Activated CD8-positive, alpha-beta memory T cell treated with anti-CD3 and anti-CD28 coated beads, Interleukin-2, amount 10 ng/mL, durations not matched to agents 7 days and 5 days (primary cell): Measurements from ENCODE around the gene CACNA2D1. TPM values are rescaled to one million over a fixed set of nuclear protein-coding genes. Genes with fewer than 3 reads are reported as not detected.

Experiments used
- ATAC-seq: fragments of 150-1000 bp; cut with Tn5 transposase; one replicate; pipeline ENCODE4 v1.10.0; 2021; ENCODE audit warnings: moderate library complexity
- CTCF ChIA-PET: fragments of 350-600 bp; sonication (Branson Sonifier 250); formaldehyde crosslinking; loops from one replicate; lab custom pipeline; 2021; ENCODE audit warnings: antibody characterized with exemption; lab: Charles Lee
- DNase-seq: peaks from one replicate; pipeline ENCODE4 v3.0.0-alpha.2; 2020
- H3K27ac Mint-ChIP-seq: one replicate; pipeline ENCODE4 v1.8.0; 2021; ENCODE audit warnings: mild to moderate bottlenecking, mixed read lengths
- H3K27me3 Mint-ChIP-seq: one replicate; pipeline ENCODE4 v1.8.0; 2021; ENCODE audit warnings: mixed read lengths
- H3K36me3 Mint-ChIP-seq: one replicate; pipeline ENCODE4 v1.8.0; 2021; ENCODE audit warnings: mild to moderate bottlenecking, mixed read lengths
- H3K4me1 Mint-ChIP-seq: one replicate; pipeline ENCODE4 v1.8.0; 2021; ENCODE audit warnings: mixed read lengths
- H3K4me3 Mint-ChIP-seq: one replicate; pipeline ENCODE4 v1.8.0; 2021; ENCODE audit warnings: mild to moderate bottlenecking, moderate library complexity, mixed read lengths
- H3K9me3 Mint-ChIP-seq: one replicate; pipeline ENCODE4 v1.8.0; 2022; ENCODE audit warnings: low read depth, mixed read lengths
- total RNA-seq, 2 experiments: library from RNA; stranded (reverse); gene quantifications; one replicate each; pipeline ENCODE4 v1.2.3, GENCODE V29; 2021

Gene CACNA2D1
- total RNA-seq, 2 experiments from 2014 or later = 0.28 TPM; not detected in 1

DNA sequence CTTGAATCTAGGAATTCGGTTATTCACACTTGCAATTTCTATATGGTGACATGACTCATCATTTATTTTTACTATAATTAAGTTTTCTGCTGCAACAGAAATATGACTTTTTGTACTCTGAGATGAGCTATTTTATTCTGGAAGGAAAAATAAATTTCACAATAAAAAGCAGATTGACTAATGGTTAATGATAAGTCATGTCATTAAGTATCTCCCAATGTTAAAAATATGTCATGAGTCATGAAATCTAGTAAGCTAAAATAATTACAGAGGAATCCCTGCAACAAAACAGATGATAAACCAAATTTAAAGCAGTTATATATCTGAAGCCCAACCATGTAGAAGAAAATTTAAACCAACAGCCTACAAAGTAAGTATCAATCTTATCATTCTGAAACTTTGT, 149.2 kb downstream of the CACNA2D1 start:
- Mint-ChIP-seq H3K4me1 (no peaks in the 10 kb centered on the region), H3K4me3 (no peak overlapping the region), H3K27ac (no peak overlapping the region), H3K27me3 (no peaks in the 10 kb centered on the region), H3K36me3 (no peaks in the 10 kb centered on the region), H3K9me3 (no peaks in the 10 kb centered on the region)
- CTCF ChIA-PET = no interaction called here
- ATAC-seq = no peak
- no peak for DNase-seq

DNA sequence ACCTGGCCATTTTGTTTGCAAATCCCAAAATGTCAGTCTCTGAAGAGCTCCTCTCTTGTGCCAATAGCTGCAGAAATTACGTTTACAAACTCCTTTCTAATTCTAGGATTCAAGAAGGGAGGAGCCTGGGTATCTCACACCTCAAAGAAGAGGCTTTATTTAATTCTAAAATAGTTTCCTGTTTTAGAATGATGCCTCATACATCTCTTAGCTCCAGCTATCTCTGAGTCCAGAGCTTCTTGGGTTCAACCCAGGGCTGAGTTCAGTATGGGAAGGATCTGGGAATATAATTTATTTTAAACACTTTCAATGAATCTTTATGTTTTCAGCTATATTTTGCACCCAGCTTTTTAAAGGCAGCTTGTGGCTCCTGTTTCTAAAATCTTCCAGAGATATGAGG, 150.1 kb downstream of the CACNA2D1 start:
- Mint-ChIP-seq H3K27me3 (no peaks in the 10 kb centered on the region), H3K4me3 (no peak overlapping the region), H3K36me3 (no peaks in the 10 kb centered on the region), H3K4me1 (no peaks in the 10 kb centered on the region), H3K27ac (no peak overlapping the region), H3K9me3 (no peaks in the 10 kb centered on the region)
- DNase-seq = no peak
- ATAC-seq = no peak
- CTCF ChIA-PET = no interaction called here

- CTCF ChIA-PET = no interaction called here
- no peak overlapping the region for H3K4me3 Mint-ChIP-seq
- DNase-seq = no peak
- H3K36me3 Mint-ChIP-seq = no peaks in the 10 kb centered on the region
- H3K4me1 Mint-ChIP-seq = no peaks in the 10 kb centered on the region
- H3K27me3 Mint-ChIP-seq = no peaks in the 10 kb centered on the region
- no peak for ATAC-seq
- H3K27ac Mint-ChIP-seq = no peak overlapping the region
- no peaks in the 10 kb centered on the region for H3K9me3 Mint-ChIP-seq
These were observed 151.6 kb downstream of the CACNA2D1 start for GRCh38 chr7:82291931-82292330.

GRCh38 chr7:82289889-82290288, 153.7 kb downstream of the CACNA2D1 start:
- DNase-seq = no peak
- Mint-ChIP-seq H3K4me1 (no peaks in the 10 kb centered on the region), H3K4me3 (no peak overlapping the region), H3K36me3 (no peaks in the 10 kb centered on the region), H3K27ac (no peak overlapping the region), H3K9me3 (no peaks in the 10 kb centered on the region), H3K27me3 (no peaks in the 10 kb centered on the region)
- CTCF ChIA-PET = no interaction called here
- ATAC-seq = no peak

DNA sequence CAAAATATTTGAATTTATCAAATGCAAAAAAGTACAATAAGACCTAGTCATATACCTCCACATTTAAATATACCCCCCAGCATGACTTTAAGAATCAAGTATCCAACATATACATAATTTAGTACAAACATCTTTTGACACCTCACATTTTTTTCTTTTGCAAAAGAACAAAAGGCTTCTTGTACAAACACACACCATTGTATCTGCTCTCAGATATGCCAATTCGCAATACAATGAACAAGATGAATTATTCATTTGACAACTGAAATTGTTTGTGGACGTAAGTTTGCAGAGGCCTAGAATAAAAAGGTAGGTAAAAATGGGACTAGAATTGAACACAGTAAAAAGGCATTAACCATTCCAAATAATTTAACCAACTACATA, 154.4 kb downstream of the CACNA2D1 start:
- H3K9me3 Mint-ChIP-seq = no peaks in the 10 kb centered on the region
- DNase-seq (no peak), ATAC-seq (no peak)
- H3K27me3 Mint-ChIP-seq = no peaks in the 10 kb centered on the region
- H3K36me3 Mint-ChIP-seq = no peaks in the 10 kb centered on the region
- no peaks in the 10 kb centered on the region for H3K4me1 Mint-ChIP-seq
- H3K27ac Mint-ChIP-seq = no peak overlapping the region
- H3K4me3 Mint-ChIP-seq = no peak overlapping the region
- CTCF ChIA-PET = no interaction called here

GRCh38 chr7:82286798-82287140, 156.8 kb downstream of the CACNA2D1 start:
- CTCF ChIA-PET = no interaction called here
- no peaks in the 10 kb centered on the region for H3K27me3 Mint-ChIP-seq
- H3K4me3 Mint-ChIP-seq = no peak overlapping the region
- no peaks in the 10 kb centered on the region for H3K4me1 Mint-ChIP-seq
- no peaks in the 10 kb centered on the region for H3K36me3 Mint-ChIP-seq
- DNase-seq = no peak
- no peak overlapping the region for H3K27ac Mint-ChIP-seq
- no peaks in the 10 kb centered on the region for H3K9me3 Mint-ChIP-seq
- ATAC-seq = no peak

GRCh38 chr7:82286096-82286797, 157.3 kb downstream of the CACNA2D1 start:
- no peak for ATAC-seq
- Mint-ChIP-seq H3K27ac (no peak overlapping the region), H3K4me1 (no peaks in the 10 kb centered on the region), H3K36me3 (no peaks in the 10 kb centered on the region), H3K9me3 (no peaks in the 10 kb centered on the region), H3K4me3 (no peak overlapping the region), H3K27me3 (no peaks in the 10 kb centered on the region)
- DNase-seq = no peak
- CTCF ChIA-PET = no interaction called here

GRCh38 chr7:82284936-82285519, 158.5 kb downstream of the CACNA2D1 start:
- no peaks in the 10 kb centered on the region for H3K4me1 Mint-ChIP-seq
- CTCF ChIA-PET = no interaction called here
- H3K9me3 Mint-ChIP-seq = no peaks in the 10 kb centered on the region
- H3K36me3 Mint-ChIP-seq = no peaks in the 10 kb centered on the region
- H3K27ac Mint-ChIP-seq = no peak overlapping the region
- no peak for DNase-seq
- no peak for ATAC-seq
- no peaks in the 10 kb centered on the region for H3K27me3 Mint-ChIP-seq
- H3K4me3 Mint-ChIP-seq = no peak overlapping the region

DNA sequence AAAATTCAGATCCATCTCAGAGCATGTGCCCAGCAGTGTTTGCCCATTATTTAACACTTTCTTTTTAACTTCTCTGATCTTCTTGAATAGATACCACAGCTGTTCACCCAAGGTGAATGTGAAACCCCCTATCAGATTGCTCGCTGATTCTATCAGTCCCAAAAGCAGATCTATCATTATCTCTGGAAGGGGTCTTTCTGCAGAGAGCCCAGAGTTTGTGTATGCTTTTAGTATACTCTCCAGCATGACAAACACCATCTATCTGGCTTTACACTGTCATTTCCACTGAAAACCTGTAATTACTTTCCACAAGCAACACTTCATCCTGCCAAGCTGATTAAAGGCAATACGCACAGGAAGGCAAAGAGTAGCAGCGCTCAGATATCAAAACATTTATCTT, 168.2 kb downstream of the CACNA2D1 start:
- Mint-ChIP-seq H3K4me1 (no peaks in the 10 kb centered on the region), H3K4me3 (no peak overlapping the region), H3K27me3 (no peaks in the 10 kb centered on the region), H3K36me3 (no peaks in the 10 kb centered on the region), H3K9me3 (peaks cover 2% of the 10 kb centered on the region), H3K27ac (no peak overlapping the region)
- DNase-seq = no peak
- CTCF ChIA-PET = no interaction called here
- no peak for ATAC-seq

DNA sequence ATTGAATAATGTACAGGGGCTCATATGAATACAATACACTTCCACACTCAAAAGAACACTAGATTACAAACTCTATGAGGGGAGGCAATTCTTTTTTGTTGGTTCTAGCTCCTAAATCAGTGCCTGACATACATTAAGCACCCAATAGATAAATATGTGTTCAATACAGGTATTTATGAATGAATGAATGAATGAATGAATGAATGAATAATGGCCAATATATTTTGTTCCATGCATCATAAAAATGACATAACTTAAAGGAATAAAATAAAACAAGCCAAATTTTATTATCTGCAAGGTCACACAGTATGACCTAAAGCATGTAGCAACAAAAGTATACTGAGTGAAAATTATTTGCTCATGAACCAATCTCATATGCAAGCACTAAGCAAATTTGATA, 168.9 kb downstream of the CACNA2D1 start:
- Mint-ChIP-seq H3K27ac (no peak overlapping the region), H3K4me1 (no peaks in the 10 kb centered on the region), H3K4me3 (no peak overlapping the region), H3K27me3 (no peaks in the 10 kb centered on the region), H3K9me3 (peaks cover 2% of the 10 kb centered on the region), H3K36me3 (no peaks in the 10 kb centered on the region)
- CTCF ChIA-PET = no interaction called here
- DNase-seq (no peak), ATAC-seq (no peak)

GRCh38 chr7:82273886-82274285, 169.7 kb downstream of the CACNA2D1 start:
- H3K9me3 Mint-ChIP-seq = peaks cover 2% of the 10 kb centered on the region
- no peaks in the 10 kb centered on the region for H3K36me3 Mint-ChIP-seq
- ATAC-seq = no peak

DNA sequence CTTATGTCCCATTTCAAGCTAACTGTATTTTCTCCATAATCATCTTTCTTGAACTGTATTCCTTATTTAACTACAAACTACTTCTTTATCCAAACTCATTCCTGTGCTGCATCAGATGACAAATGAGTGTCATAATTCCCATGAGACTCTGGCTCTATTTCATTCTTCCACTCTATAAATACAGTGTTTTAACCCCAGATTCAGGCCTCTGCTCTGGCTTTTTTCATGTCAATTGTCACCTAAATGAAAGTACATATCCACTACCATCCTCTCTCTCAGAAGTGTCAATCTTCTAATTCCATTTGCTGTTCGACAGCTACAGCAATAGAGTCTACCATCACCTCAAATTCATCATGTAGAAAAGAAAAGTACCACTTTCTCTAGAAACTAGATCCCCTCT, 172.7 kb downstream of the CACNA2D1 start:
- ATAC-seq (no peak), DNase-seq (no peak)
- Mint-ChIP-seq H3K36me3 (no peaks in the 10 kb centered on the region), H3K27me3 (no peaks in the 10 kb centered on the region), H3K4me1 (no peaks in the 10 kb centered on the region), H3K27ac (no peak overlapping the region), H3K4me3 (no peak overlapping the region), H3K9me3 (peaks cover 2% of the 10 kb centered on the region)
- CTCF ChIA-PET = no interaction called here

More at GRCh38 chr7:82273886-82274285, 169.7 kb downstream of the CACNA2D1 start:
- CTCF ChIA-PET = no interaction called here
- no peak for DNase-seq
- H3K4me3 Mint-ChIP-seq = no peak overlapping the region
- H3K27ac Mint-ChIP-seq = no peak overlapping the region
- no peaks in the 10 kb centered on the region for H3K27me3 Mint-ChIP-seq
- H3K4me1 Mint-ChIP-seq = no peaks in the 10 kb centered on the region

DNA sequence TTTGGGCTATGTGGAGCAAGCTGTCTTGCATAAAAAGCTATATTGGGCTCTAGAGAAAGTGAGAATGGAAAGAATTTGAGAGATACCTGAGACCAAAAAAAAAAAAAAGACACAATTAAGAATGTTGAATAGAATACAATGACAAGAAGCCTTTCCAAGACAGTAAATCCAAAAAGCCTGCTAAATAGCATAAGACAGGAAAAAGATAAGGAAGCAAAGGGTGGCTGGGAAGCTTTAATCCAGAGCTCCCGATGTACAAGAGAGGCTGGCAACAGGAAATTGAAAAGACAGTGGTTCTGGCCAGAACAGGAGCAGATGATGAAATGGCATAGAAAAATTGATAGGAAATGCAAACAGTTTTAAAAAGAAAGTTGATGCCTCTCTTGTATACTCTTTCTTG, 174.9 kb downstream of the CACNA2D1 start:
- CTCF ChIA-PET = no interaction called here
- DNase-seq (no peak), ATAC-seq (no peak)
- Mint-ChIP-seq H3K27ac (no peak overlapping the region), H3K36me3 (no peaks in the 10 kb centered on the region), H3K27me3 (no peaks in the 10 kb centered on the region), H3K4me3 (no peak overlapping the region), H3K9me3 (no peaks in the 10 kb centered on the region), H3K4me1 (no peaks in the 10 kb centered on the region)

- Mint-ChIP-seq H3K4me1 (no peaks in the 10 kb centered on the region), H3K9me3 (peaks cover 4% of the 10 kb centered on the region), H3K27ac (no peak overlapping the region), H3K27me3 (no peaks in the 10 kb centered on the region), H3K36me3 (no peaks in the 10 kb centered on the region), H3K4me3 (no peak overlapping the region)
- no peak for DNase-seq
- CTCF ChIA-PET = no interaction called here
- no peak for ATAC-seq
These were observed 177.5 kb downstream of the CACNA2D1 start for GRCh38 chr7:82266081-82266480.
